GM12878 (cell line): ENCODE data around the gene PCED1B.

Experiments used
- BCLAF1 ChIP-seq: fragments of 450-650 bp; IDR thresholded peaks from 2 replicates; pipeline ENCODE4 v1.6.1; 2017; ENCODE audit warnings: antibody characterized with exemption, mild to moderate bottlenecking, moderate library complexity
- CBX3 ChIP-seq: fragments of 200-600 bp; sonication (generic); IDR thresholded peaks from 2 replicates; pipeline ENCODE4 v1.6.1; 2016; ENCODE audit warnings: low read depth, borderline replicate concordance
- CTCF ChIP-seq, 3 experiments: IDR thresholded peaks in 2 of 3; conservative IDR thresholded peaks in 1 of 3; 2 replicates each; pipeline ENCODE4 v1.5.1; 2011; ENCODE audit warnings: low read depth in 3 of 3, low read length in 3 of 3, mild to moderate bottlenecking in 3 of 3, control low read depth in 2 of 3, moderate library complexity in 2 of 3, inconsistent platforms in 1 of 3, mixed read lengths in 1 of 3; ENCODE audit not compliant: control insufficient read depth in 2 of 3, insufficient read depth in 1 of 3; ENCODE audit errors: extremely low read depth in 1 of 3
- DPF2 ChIP-seq: fragments of 450-650 bp; IDR thresholded peaks from 2 replicates; pipeline ENCODE4 v1.6.1; 2017; ENCODE audit warnings: mild to moderate bottlenecking
- E2F8 ChIP-seq: fragments of 450-650 bp; IDR thresholded peaks from 2 replicates; pipeline ENCODE4 v1.6.1; 2018; ENCODE audit warnings: mild to moderate bottlenecking, low read depth, moderate library complexity; ENCODE audit not compliant: partially characterized antibody
- EGR1 ChIP-seq, 2 experiments: IDR thresholded peaks; 1 replicate in 1 of 2; 2 replicates in 1 of 2; pipeline ENCODE4 v1.6.1; 2011 to 2012; ENCODE audit warnings: low read depth in 2 of 2, low read length in 2 of 2, borderline replicate concordance in 1 of 2, mild to moderate bottlenecking in 1 of 2, moderate library complexity in 1 of 2
- MYC ChIP-seq: IDR thresholded peaks from 2 replicates; pipeline ENCODE4 v1.6.1; 2011; ENCODE audit warnings: mild to moderate bottlenecking, low read length, moderate library complexity, inconsistent platforms; ENCODE audit not compliant: insufficient read depth, insufficient replicate concordance, insufficient read length, severe bottlenecking
- NR2F1 ChIP-seq: fragments of 450-650 bp; conservative IDR thresholded peaks from 2 replicates; pipeline ENCODE4 v1.6.1; 2017; ENCODE audit warnings: mild to moderate bottlenecking
- POLR2AphosphoS5 ChIP-seq: IDR thresholded peaks from 2 replicates; pipeline ENCODE4 v1.6.1; 2011; ENCODE audit warnings: mild to moderate bottlenecking, low read length, inconsistent platforms
- RAD21 ChIP-seq: IDR thresholded peaks from 2 replicates; pipeline ENCODE4 v1.6.1; 2011; ENCODE audit warnings: mild to moderate bottlenecking, low read depth, low read length, moderate library complexity; ENCODE audit not compliant: insufficient read depth
- REST ChIP-seq: IDR thresholded peaks from 2 replicates; pipeline ENCODE4 v1.6.1; 2012; ENCODE audit warnings: mild to moderate bottlenecking, low read depth, low read length
- SIX5 ChIP-seq: IDR thresholded peaks from 2 replicates; pipeline ENCODE4 v1.6.1; 2011; ENCODE audit warnings: mild to moderate bottlenecking, low read depth, low read length, moderate library complexity; ENCODE audit not compliant: severe bottlenecking
- USF2 ChIP-seq: IDR thresholded peaks from 2 replicates; pipeline ENCODE4 v1.6.1; 2011; ENCODE audit warnings: low read depth, low read length, improper control_type of control experiment, borderline replicate concordance
- ZBTB33 ChIP-seq: fragments of 450-650 bp; IDR thresholded peaks from 2 replicates; pipeline ENCODE4 v1.6.1; 2017; ENCODE audit warnings: mild to moderate bottlenecking

- TF ChIP-seq REST, result no peak
- no peak for TF ChIP-seq EGR1 (IDR thresholded peaks at IDR 0.05; ENCODE audit: borderline replicate concordance in 1 of 2, low read depth in 2 of 2, low read length in 2 of 2)
- no peak for TF ChIP-seq DPF2
- no peak for TF ChIP-seq NR2F1
- no peak for TF ChIP-seq ZBTB33
- TF ChIP-seq CTCF (IDR thresholded peaks at IDR 0.05 in 2 of 3, conservative IDR thresholded peaks at IDR 0.05 in 1 of 3; ENCODE audit: control insufficient read depth in 2 of 3, extremely low read depth in 1 of 3, insufficient read depth in 1 of 3, low read depth in 3 of 3, low read length in 3 of 3), result no peak
- TF ChIP-seq BCLAF1, result no peak
- TF ChIP-seq POLR2AphosphoS5, result no peak
- no peak for TF ChIP-seq RAD21
- no peak for TF ChIP-seq MYC
- no peak for TF ChIP-seq SIX5
- TF ChIP-seq USF2, result no peak
- TF ChIP-seq E2F8, result no peak
- no peak for TF ChIP-seq CBX3
These were observed 62.0 kb downstream of the PCED1B start for GRCh38 chr12:47141459-47141858.
